WTC11 (cell line): ENCODE results near the gene STAT6. TPM values are rescaled to one million over a fixed set of nuclear protein-coding genes. Genes with fewer than 3 reads are reported as not detected.

Experiments
- ATAC-seq: fragments of 200-7000 bp; cut with Tn5 transposase; 2 replicates; pipeline ENCODE4 v1.10.0; 2021; ENCODE audit warnings: mild to moderate bottlenecking, moderate library complexity
- CTCF ChIA-PET: fragments of 300-600 bp; sonication (Branson Sonifier 250); formaldehyde crosslinking; loops from one replicate; lab custom pipeline; 2021; ENCODE audit warnings: antibody characterized with exemption; lab: Charles Lee
- POLR2A ChIA-PET: fragments of 350-600 bp; sonication (Branson Sonifier 250); formaldehyde crosslinking; loops from one replicate; lab custom pipeline; 2021; ENCODE audit warnings: antibody characterized with exemption; lab: Charles Lee
- DNase-seq: peaks from one replicate; pipeline ENCODE4 v3.0.0; 2021; ENCODE audit warnings: low spot score
- H3K27ac Mint-ChIP-seq: 2 replicates; pipeline ENCODE4 v1.8.0; 2021; ENCODE audit warnings: mixed read lengths
- H3K27me3 Mint-ChIP-seq: 2 replicates; pipeline ENCODE4 v1.8.0; 2021; ENCODE audit warnings: low read depth, mild to moderate bottlenecking, moderate library complexity, mixed read lengths
- H3K36me3 Mint-ChIP-seq: 2 replicates; pipeline ENCODE4 v1.8.0; 2021; ENCODE audit warnings: mixed read lengths
- H3K4me1 Mint-ChIP-seq: 2 replicates; pipeline ENCODE4 v1.8.0; 2022; ENCODE audit warnings: mixed read lengths
- H3K4me3 Mint-ChIP-seq: 2 replicates; pipeline ENCODE4 v1.8.0; 2021; ENCODE audit warnings: mild to moderate bottlenecking, moderate library complexity, mixed read lengths
- H3K9me3 Mint-ChIP-seq: 2 replicates; pipeline ENCODE4 v1.8.0; 2021; ENCODE audit warnings: mixed read lengths
- AR ChIP-seq: fragments of 250-450 bp; sonication (Bioruptor Pico); IDR thresholded peaks from 2 replicates; pipeline ENCODE4 v1.9.0; 2021; ENCODE audit warnings: mild to moderate bottlenecking
- ATF1 ChIP-seq: sonication (generic); formaldehyde crosslinking; IDR thresholded peaks from 2 replicates; pipeline ENCODE4 v1.8.1; 2023; ENCODE audit warnings: mild to moderate bottlenecking, moderate library complexity, missing genetic modification reagents
- CBFB ChIP-seq: sonication (generic); formaldehyde crosslinking; IDR thresholded peaks from 2 replicates; pipeline ENCODE4 v1.8.1; 2022; ENCODE audit warnings: mild to moderate bottlenecking, low read depth, missing genetic modification reagents
- CTCF ChIP-seq: fragments of 200-600 bp; IDR thresholded peaks from 2 replicates; pipeline ENCODE4 v1.8.0; 2022; ENCODE audit warnings: antibody characterized with exemption
- EMX1 ChIP-seq: fragments of 250-450 bp; sonication (Bioruptor Pico); IDR thresholded peaks from 2 replicates; pipeline ENCODE4 v1.8.0; 2021; ENCODE audit warnings: mild to moderate bottlenecking
- GRHL2 ChIP-seq: fragments of 250-450 bp; sonication (Bioruptor Pico); IDR thresholded peaks from 2 replicates; pipeline ENCODE4 v1.8.0; 2022; ENCODE audit warnings: mild to moderate bottlenecking, moderate library complexity; ENCODE audit not compliant: insufficient replicate concordance, severe bottlenecking
- HMGXB4 ChIP-seq: sonication (generic); formaldehyde crosslinking; IDR thresholded peaks from 2 replicates; pipeline ENCODE4 v1.8.1; 2023; ENCODE audit warnings: mild to moderate bottlenecking, moderate library complexity, missing genetic modification reagents
- JAZF1 ChIP-seq: fragments of 250-450 bp; sonication (Bioruptor Pico); IDR thresholded peaks from 2 replicates; pipeline ENCODE4 v1.9.0; 2021; ENCODE audit warnings: moderate library complexity, mild to moderate bottlenecking, inconsistent platforms
- KAT7 ChIP-seq: sonication (generic); formaldehyde crosslinking; IDR thresholded peaks from 2 replicates; pipeline ENCODE4 v1.8.1; 2023; ENCODE audit warnings: missing genetic modification reagents, mild to moderate bottlenecking, borderline replicate concordance
- MLX ChIP-seq: sonication (generic); formaldehyde crosslinking; IDR thresholded peaks from 2 replicates; pipeline ENCODE4 v1.8.1; 2023; ENCODE audit warnings: mild to moderate bottlenecking, missing genetic modification reagents, moderate library complexity
- NFE2L1 ChIP-seq: sonication (generic); formaldehyde crosslinking; IDR thresholded peaks from 2 replicates; pipeline ENCODE4 v1.8.1; 2023; ENCODE audit warnings: missing genetic modification reagents
- NR3C1 ChIP-seq: sonication (generic); formaldehyde crosslinking; conservative IDR thresholded peaks from 2 replicates; pipeline ENCODE4 v1.8.1; 2023; ENCODE audit warnings: low read depth, mild to moderate bottlenecking, missing genetic modification reagents
- PRRX2 ChIP-seq: fragments of 250-450 bp; sonication (Bioruptor Pico); IDR thresholded peaks from 2 replicates; pipeline ENCODE4 v1.8.0; 2021; ENCODE audit warnings: mild to moderate bottlenecking
- RELA ChIP-seq: sonication (generic); formaldehyde crosslinking; IDR thresholded peaks from 2 replicates; pipeline ENCODE4 v1.8.1; 2022; ENCODE audit warnings: missing genetic modification reagents, mild to moderate bottlenecking, borderline replicate concordance
- RORB ChIP-seq: fragments of 250-450 bp; sonication (Bioruptor Pico); IDR thresholded peaks from 2 replicates; pipeline ENCODE4 v1.9.0; 2021; ENCODE audit warnings: mild to moderate bottlenecking
- SMAD3 ChIP-seq: sonication (generic); formaldehyde crosslinking; IDR thresholded peaks from 2 replicates; pipeline ENCODE4 v1.8.0; 2022; ENCODE audit warnings: missing genetic modification reagents, mild to moderate bottlenecking, borderline replicate concordance
- SMAD4 ChIP-seq: sonication (generic); formaldehyde crosslinking; IDR thresholded peaks from 2 replicates; pipeline ENCODE4 v1.8.0; 2022; ENCODE audit warnings: mild to moderate bottlenecking, missing genetic modification reagents
- STAT6 ChIP-seq: sonication (generic); formaldehyde crosslinking; conservative IDR thresholded peaks from 2 replicates; pipeline ENCODE4 v1.8.1; 2023; ENCODE audit warnings: mild to moderate bottlenecking, low read depth, missing genetic modification reagents, moderate library complexity
- TEAD4 ChIP-seq: sonication (generic); formaldehyde crosslinking; IDR thresholded peaks from 2 replicates; pipeline ENCODE4 v1.8.0; 2022; ENCODE audit warnings: mild to moderate bottlenecking, missing genetic modification reagents
- ZNF232 ChIP-seq: sonication (generic); formaldehyde crosslinking; IDR thresholded peaks from 2 replicates; pipeline ENCODE4 v1.8.0; 2022; ENCODE audit warnings: mild to moderate bottlenecking, missing genetic modification reagents
- ZNF423 ChIP-seq: fragments of 250-450 bp; sonication (Bioruptor Pico); IDR thresholded peaks from 2 replicates; pipeline ENCODE4 v2.1.2; 2022; ENCODE audit warnings: mild to moderate bottlenecking, moderate library complexity
- ZSCAN18 ChIP-seq: fragments of 250-450 bp; sonication (Bioruptor Pico); IDR thresholded peaks from 2 replicates; pipeline ENCODE4 v2.1.2; 2022; ENCODE audit warnings: mild to moderate bottlenecking, moderate library complexity
- total RNA-seq: library from RNA; stranded (reverse); gene quantifications from 3 replicates; pipeline ENCODE4 v1.2.3, GENCODE V29; 2021

The STAT6 gene
- total RNA-seq, 1 experiment from 2014 or later = 47.0 TPM

- H3K27ac Mint-ChIP-seq = no peak overlapping the region
- peaks cover 63% of the 10 kb centered on the region for H3K36me3 Mint-ChIP-seq
- CTCF ChIA-PET = interaction anchor here (0.7 to 2.1 kb wide), 8 partner anchors 12 to 67 kb away, joined by 3 to 7 read pairs (median 4); no protein-coding TSS in a partner anchor
- POLR2A ChIA-PET = no interaction called here
- no peak for DNase-seq
- ATAC-seq = no peak
- TF ChIP-seq SMAD3 = no peak
- no peak for TF ChIP-seq KAT7 (CRISPR knock-in tag)
- no peak for TF ChIP-seq STAT6
- no peak for TF ChIP-seq HMGXB4 (CRISPR knock-in tag)
- no peak for TF ChIP-seq CBFB (CRISPR knock-in tag)
- no peak for TF ChIP-seq JAZF1 (CRISPR knock-in tag)
- TF ChIP-seq RELA = no peak
- TF ChIP-seq PRRX2 = no peak
- TF ChIP-seq EMX1 = no peak
- no peak for TF ChIP-seq NFE2L1 (CRISPR knock-in tag)
- no peak for TF ChIP-seq SMAD4 (CRISPR knock-in tag)
- TF ChIP-seq MLX = no peak
- TF ChIP-seq ATF1 (CRISPR knock-in tag) = no peak
- no peaks in the 10 kb centered on the region for H3K27me3 Mint-ChIP-seq
- H3K4me1 Mint-ChIP-seq = no peaks in the 10 kb centered on the region
- H3K9me3 Mint-ChIP-seq = peaks cover 5% of the 10 kb centered on the region
- no peak overlapping the region for H3K4me3 Mint-ChIP-seq
Measured at GRCh38 chr12:57057067-57057751, 54.0 kb downstream of the STAT6 start.

GRCh38 chr12:57055824-57056223, 55.3 kb downstream of the STAT6 start:
- peaks cover 5% of the 10 kb centered on the region for H3K9me3 Mint-ChIP-seq
- H3K27ac Mint-ChIP-seq = no peak overlapping the region
- H3K36me3 Mint-ChIP-seq = peaks cover 57% of the 10 kb centered on the region
- DNase-seq = no peak
- no peaks in the 10 kb centered on the region for H3K27me3 Mint-ChIP-seq
- POLR2A ChIA-PET = no interaction called here
- ATAC-seq = no peak
- no peak overlapping the region for H3K4me3 Mint-ChIP-seq
- CTCF ChIA-PET = no interaction called here
- no peaks in the 10 kb centered on the region for H3K4me1 Mint-ChIP-seq
- TF ChIP-seq SMAD3 = no peak
- no peak for TF ChIP-seq STAT6
- no peak for TF ChIP-seq ATF1 (CRISPR knock-in tag)
- TF ChIP-seq AR = no peak
- TF ChIP-seq NR3C1 = no peak
- TF ChIP-seq CBFB (CRISPR knock-in tag) = no peak
- TF ChIP-seq ZNF232 (CRISPR knock-in tag) = no peak
- TF ChIP-seq ZNF423 (CRISPR knock-in tag) = no peak
- no peak for TF ChIP-seq RORB (CRISPR knock-in tag)
- TF ChIP-seq ZSCAN18 = no peak
- TF ChIP-seq CTCF = no peak
- no peak for TF ChIP-seq GRHL2 (CRISPR knock-in tag)
- TF ChIP-seq TEAD4 = no peak
